WI38 (cell line): ENCODE data around the gene KRT85.

ENCODE experiments used
- H3K4me3 ChIP-seq: 2 replicates; pipeline ENCODE4 v1.5.1; 2011; ENCODE audit warnings: low read depth, mild to moderate bottlenecking, control low read depth, low read length
- CTCF ChIP-seq: IDR thresholded peaks from 2 replicates; pipeline ENCODE4 v1.5.1; 2012; ENCODE audit warnings: low read depth, mild to moderate bottlenecking, control low read depth, low read length

Gene KRT85

GRCh38 chr12:52402377-52402776 is 35.1 kb upstream of the KRT85 start:
- H3K4me3 ChIP-seq: no peak overlapping the region
- TF ChIP-seq CTCF: no peak

GRCh38 chr12:52401926-52402325 is 34.6 kb upstream of the KRT85 start:
- no peak for TF ChIP-seq CTCF
- no peak overlapping the region for H3K4me3 ChIP-seq

- no peak for TF ChIP-seq CTCF
- H3K4me3 ChIP-seq: no peak overlapping the region
Observed at GRCh38 chr12:52401526-52401925, 34.2 kb upstream of the KRT85 start.

- H3K4me3 ChIP-seq: no peak overlapping the region
- no peak for TF ChIP-seq CTCF
Observed at GRCh38 chr12:52400906-52401305, 33.6 kb upstream of the KRT85 start.

- TF ChIP-seq CTCF: no peak
- no peak overlapping the region for H3K4me3 ChIP-seq
Observed at GRCh38 chr12:52399756-52400155, 32.5 kb upstream of the KRT85 start.

GRCh38 chr12:52398176-52398575 is 30.9 kb upstream of the KRT85 start:
- H3K4me3 ChIP-seq: no peak overlapping the region
- TF ChIP-seq CTCF: no peak

GRCh38 chr12:52396656-52397055 is 29.4 kb upstream of the KRT85 start:
- H3K4me3 ChIP-seq: no peak overlapping the region
- no peak for TF ChIP-seq CTCF
